K562 (cell line): Measurements from ENCODE around the gene LRRC57. TPM values are rescaled to one million over a fixed set of nuclear protein-coding genes. Genes with fewer than 3 reads are reported as not detected.

Experiments
- ATF1 ChIP-seq, 2 experiments: fragments of 450-650 bp in 1 of 2; IDR thresholded peaks; 2 replicates each; pipeline ENCODE4 v1.6.1; 2016; ENCODE audit warnings: missing compliant biosample characterization in 1 of 2, missing genetic modification characterization in 1 of 2
- ATF7 ChIP-seq: fragments of 450-650 bp; IDR thresholded peaks from 2 replicates; pipeline ENCODE4 v1.7.1; 2014; ENCODE audit warnings: mild to moderate bottlenecking, moderate library complexity
- CXXC5 ChIP-seq: fragments of 250-450 bp; sonication (Bioruptor Pico); IDR thresholded peaks from 2 replicates; pipeline ENCODE4 v1.8.0; 2022; ENCODE audit warnings: inconsistent platforms, mild to moderate bottlenecking, moderate library complexity
- E2F3 ChIP-seq: fragments of 250-450 bp; sonication (Bioruptor Pico); IDR thresholded peaks from 2 replicates; pipeline ENCODE4 v1.4.0; 2020; ENCODE audit warnings: mild to moderate bottlenecking
- EP300 ChIP-seq: IDR thresholded peaks from 2 replicates; pipeline ENCODE4 v1.6.1; 2012; ENCODE audit warnings: low read length, improper control_type of control experiment
- ETV5 ChIP-seq: sonication (generic); formaldehyde crosslinking; IDR thresholded peaks from 2 replicates; pipeline ENCODE4 v1.4.0; 2020; ENCODE audit warnings: low read depth, mild to moderate bottlenecking, missing genetic modification reagents
- KAT8 ChIP-seq: fragments of 450-650 bp; IDR thresholded peaks from 2 replicates; pipeline ENCODE4 v1.6.1; 2016; ENCODE audit warnings: low read depth, mild to moderate bottlenecking
- L3MBTL2 ChIP-seq: fragments of 450-650 bp; IDR thresholded peaks from 2 replicates; pipeline ENCODE4 v1.6.1; 2016; ENCODE audit warnings: mild to moderate bottlenecking, moderate library complexity
- MCM2 ChIP-seq: fragments of 450-650 bp; IDR thresholded peaks from 2 replicates; pipeline ENCODE4 v1.6.1; 2017; ENCODE audit warnings: low read depth, mild to moderate bottlenecking
- NCOR1 ChIP-seq: fragments of 450-650 bp; IDR thresholded peaks from 2 replicates; pipeline ENCODE4 v1.6.1; 2016; ENCODE audit warnings: mild to moderate bottlenecking, moderate library complexity
- POLR2A ChIP-seq: fragments of 450-650 bp; conservative IDR thresholded peaks from 2 replicates; pipeline ENCODE4 v1.6.1; 2016
- SIN3B ChIP-seq: fragments of 450-650 bp; IDR thresholded peaks from 2 replicates; pipeline ENCODE4 v1.6.1; 2017; ENCODE audit warnings: low read depth, mild to moderate bottlenecking, moderate library complexity
- USF2 ChIP-seq: sonication (generic); formaldehyde crosslinking; IDR thresholded peaks from 2 replicates; pipeline ENCODE4 v1.5.0; 2020; ENCODE audit warnings: missing genetic modification reagents
- ZNF431 ChIP-seq: sonication (generic); formaldehyde crosslinking; IDR thresholded peaks from 2 replicates; pipeline ENCODE4 v1.8.0; 2022; ENCODE audit warnings: mild to moderate bottlenecking, missing genetic modification reagents
- ZNF830 ChIP-seq: fragments of 250-450 bp; sonication (Bioruptor Pico); IDR thresholded peaks from 2 replicates; pipeline ENCODE4 v1.5.0; 2021; ENCODE audit warnings: mild to moderate bottlenecking
- polyA plus RNA-seq, 8 experiments: library from polyadenylated mRNA; depleted of rRNA in 4 of 8; stranded (reverse) in 5 of 8; unstranded in 3 of 8; fragments of >200 nt; fragmentation: Nextera tagmentation in 2 of 8; fragmentation: Illumina TruSeq in 1 of 8; extraction: Ambion mirVana in 2 of 8; extraction: Trizol in 1 of 8; gene quantifications; 2 replicates each; pipeline versions ENCODE4 v1.2.1 to v1.2.3, GENCODE V29; 2011 to 2014; ENCODE audit warnings: inconsistent platforms in 1 of 8, missing spikeins in 1 of 8
- total RNA-seq, 7 experiments: library from RNA; depleted of rRNA in 6 of 7; stranded (reverse); fragments of >200 nt in 6 of 7; fragmentation: Illumina TruSeq in 2 of 7; extraction: Trizol in 2 of 7; gene quantifications; 2 replicates each; pipeline versions ENCODE4 v1.2.1 to v1.2.3, GENCODE V29; 2011 to 2021; ENCODE audit warnings: low replicate concordance in 1 of 7
- TF ChIP-seq, protein P1 (sequence below), 2 experiments: fragments of 450-650 bp in 1 of 2; sonication (generic) in 1 of 2; formaldehyde crosslinking in 1 of 2; IDR thresholded peaks in 1 of 2; conservative IDR thresholded peaks in 1 of 2; 2 replicates each; pipeline versions ENCODE4 v1.6.1 to v1.8.1; 2016 to 2023; ENCODE audit warnings: mild to moderate bottlenecking in 2 of 2, moderate library complexity in 2 of 2, inconsistent platforms in 1 of 2, missing genetic modification reagents in 1 of 2
- TF ChIP-seq, protein P2 (sequence below): sonication (generic); formaldehyde crosslinking; IDR thresholded peaks from 2 replicates; pipeline ENCODE4 v1.9.0; 2022; ENCODE audit warnings: mild to moderate bottlenecking, missing genetic modification reagents
- TF ChIP-seq, protein P3 (sequence below): fragments of 450-650 bp; IDR thresholded peaks from 2 replicates; pipeline ENCODE4 v1.6.1; 2016; ENCODE audit warnings: borderline replicate concordance
- TF ChIP-seq, protein P4 (sequence below): IDR thresholded peaks from 2 replicates; pipeline ENCODE4 v1.6.1; 2011; ENCODE audit warnings: borderline replicate concordance, low read depth, mild to moderate bottlenecking, moderate library complexity, low read length; ENCODE audit not compliant: insufficient read depth, poor library complexity, severe bottlenecking
- TF ChIP-seq, protein P5 (sequence below): sonication (generic); formaldehyde crosslinking; IDR thresholded peaks from 2 replicates; pipeline ENCODE4 v1.8.1; 2023; ENCODE audit warnings: mild to moderate bottlenecking, missing genetic modification reagents

The LRRC57 gene
- total and polyA plus RNA-seq, 9 of the 15 experiments (the other 6 are each of a cell fraction or from before 2014, with no cell fraction given) = 3.9 to 20.4 (median 14.8) TPM

DNA sequence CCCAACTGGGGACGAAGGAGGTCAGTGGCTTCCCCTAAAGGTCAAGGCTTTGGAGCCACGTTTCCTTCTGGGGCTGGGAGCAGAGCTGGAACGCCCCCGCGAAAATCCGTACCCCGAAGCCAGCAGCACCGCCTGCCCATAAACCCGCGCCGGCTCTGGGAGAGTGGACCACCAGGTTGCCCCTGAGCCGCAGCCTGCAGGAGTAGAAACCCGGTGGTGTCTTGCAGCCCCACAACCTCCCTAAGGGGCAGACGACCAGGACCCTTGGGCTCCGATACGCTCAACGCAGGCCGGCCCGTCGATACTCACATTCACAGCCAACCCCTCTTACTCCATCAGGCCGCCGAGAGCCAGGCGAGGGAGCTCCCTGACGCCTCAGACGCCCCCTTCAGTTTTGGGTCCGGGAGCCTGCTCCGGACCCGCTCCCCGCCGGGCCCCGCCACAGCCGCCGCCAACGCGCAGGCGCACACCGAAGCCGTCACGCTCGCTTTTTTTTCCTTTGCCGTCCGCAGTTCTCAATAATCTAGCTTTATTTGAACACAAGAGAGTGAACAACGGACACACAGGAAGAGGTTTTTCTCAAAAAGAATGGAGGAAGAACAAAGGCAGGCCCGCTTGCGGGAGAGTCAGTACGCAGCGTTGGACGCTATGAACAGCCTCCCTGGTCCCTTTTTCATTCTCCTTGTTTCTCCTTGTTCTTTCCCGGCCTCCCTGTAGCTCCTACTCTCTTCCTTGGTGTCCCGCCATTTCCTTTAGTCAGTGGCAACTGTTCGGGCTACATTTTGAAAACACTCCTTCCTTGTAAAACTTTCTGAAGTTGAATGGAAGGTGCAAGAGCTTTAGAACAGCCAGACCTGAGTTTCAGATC lies 57.7 kb downstream of the LRRC57 start, which contains the start of gene ZNF106 (continued):
- TF ChIP-seq ZNF830 (CRISPR knock-in tag) = 0 out of 2 replicates have a peak, but pooled peaks have one; percentile 57
- no peak for TF ChIP-seq MCM2
- TF ChIP-seq ATF1 (CRISPR knock-in tag; IDR thresholded peaks at IDR 0.05) = peak; percentile 87
- peak; percentile 93 for TF ChIP-seq ATF1 (tag; IDR thresholded peaks at IDR 0.05)
- peak; percentile 81; the same call in 1 of the 2 replicates for TF ChIP-seq KAT8
- TF ChIP-seq NCOR1 = peak; percentile 8
- TF ChIP-seq, protein P1, sequence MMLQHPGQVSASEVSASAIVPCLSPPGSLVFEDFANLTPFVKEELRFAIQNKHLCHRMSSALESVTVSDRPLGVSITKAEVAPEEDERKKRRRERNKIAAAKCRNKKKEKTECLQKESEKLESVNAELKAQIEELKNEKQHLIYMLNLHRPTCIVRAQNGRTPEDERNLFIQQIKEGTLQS (IDR thresholded peaks at IDR 0.05) = no peak
- TF ChIP-seq, protein P1 (CRISPR knock-in tag; conservative IDR thresholded peaks at IDR 0.05) = peak; percentile 70; the same call in 1 of the 2 replicates
- TF ChIP-seq ZNF431 = 0 out of 2 replicates have a peak, but pooled peaks have one; percentile 14
- TF ChIP-seq ETV5 (CRISPR knock-in tag) = peak; percentile 7; the same call in 1 of the 2 replicates
- TF ChIP-seq EP300 = peak; percentile 74
- TF ChIP-seq E2F3 (CRISPR knock-in tag) = no peak
- TF ChIP-seq, protein P2, sequence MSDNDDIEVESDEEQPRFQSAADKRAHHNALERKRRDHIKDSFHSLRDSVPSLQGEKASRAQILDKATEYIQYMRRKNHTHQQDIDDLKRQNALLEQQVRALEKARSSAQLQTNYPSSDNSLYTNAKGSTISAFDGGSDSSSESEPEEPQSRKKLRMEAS (CRISPR knock-in tag) = peak; percentile 50
- peak; percentile 89 for TF ChIP-seq POLR2A
- TF ChIP-seq CXXC5 (CRISPR knock-in tag) = peak; percentile 99
- TF ChIP-seq, protein P3, sequence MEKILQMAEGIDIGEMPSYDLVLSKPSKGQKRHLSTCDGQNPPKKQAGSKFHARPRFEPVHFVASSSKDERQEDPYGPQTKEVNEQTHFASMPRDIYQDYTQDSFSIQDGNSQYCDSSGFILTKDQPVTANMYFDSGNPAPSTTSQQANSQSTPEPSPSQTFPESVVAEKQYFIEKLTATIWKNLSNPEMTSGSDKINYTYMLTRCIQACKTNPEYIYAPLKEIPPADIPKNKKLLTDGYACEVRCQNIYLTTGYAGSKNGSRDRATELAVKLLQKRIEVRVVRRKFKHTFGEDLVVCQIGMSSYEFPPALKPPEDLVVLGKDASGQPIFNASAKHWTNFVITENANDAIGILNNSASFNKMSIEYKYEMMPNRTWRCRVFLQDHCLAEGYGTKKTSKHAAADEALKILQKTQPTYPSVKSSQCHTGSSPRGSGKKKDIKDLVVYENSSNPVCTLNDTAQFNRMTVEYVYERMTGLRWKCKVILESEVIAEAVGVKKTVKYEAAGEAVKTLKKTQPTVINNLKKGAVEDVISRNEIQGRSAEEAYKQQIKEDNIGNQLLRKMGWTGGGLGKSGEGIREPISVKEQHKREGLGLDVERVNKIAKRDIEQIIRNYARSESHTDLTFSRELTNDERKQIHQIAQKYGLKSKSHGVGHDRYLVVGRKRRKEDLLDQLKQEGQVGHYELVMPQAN = peak; percentile 37; the same call in 1 of the 2 replicates
- TF ChIP-seq SIN3B = peak; percentile 57
- TF ChIP-seq USF2 = no peak
- TF ChIP-seq, protein P4, sequence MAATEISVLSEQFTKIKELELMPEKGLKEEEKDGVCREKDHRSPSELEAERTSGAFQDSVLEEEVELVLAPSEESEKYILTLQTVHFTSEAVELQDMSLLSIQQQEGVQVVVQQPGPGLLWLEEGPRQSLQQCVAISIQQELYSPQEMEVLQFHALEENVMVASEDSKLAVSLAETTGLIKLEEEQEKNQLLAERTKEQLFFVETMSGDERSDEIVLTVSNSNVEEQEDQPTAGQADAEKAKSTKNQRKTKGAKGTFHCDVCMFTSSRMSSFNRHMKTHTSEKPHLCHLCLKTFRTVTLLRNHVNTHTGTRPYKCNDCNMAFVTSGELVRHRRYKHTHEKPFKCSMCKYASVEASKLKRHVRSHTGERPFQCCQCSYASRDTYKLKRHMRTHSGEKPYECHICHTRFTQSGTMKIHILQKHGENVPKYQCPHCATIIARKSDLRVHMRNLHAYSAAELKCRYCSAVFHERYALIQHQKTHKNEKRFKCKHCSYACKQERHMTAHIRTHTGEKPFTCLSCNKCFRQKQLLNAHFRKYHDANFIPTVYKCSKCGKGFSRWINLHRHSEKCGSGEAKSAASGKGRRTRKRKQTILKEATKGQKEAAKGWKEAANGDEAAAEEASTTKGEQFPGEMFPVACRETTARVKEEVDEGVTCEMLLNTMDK = peak; percentile 95
- TF ChIP-seq, protein P5, sequence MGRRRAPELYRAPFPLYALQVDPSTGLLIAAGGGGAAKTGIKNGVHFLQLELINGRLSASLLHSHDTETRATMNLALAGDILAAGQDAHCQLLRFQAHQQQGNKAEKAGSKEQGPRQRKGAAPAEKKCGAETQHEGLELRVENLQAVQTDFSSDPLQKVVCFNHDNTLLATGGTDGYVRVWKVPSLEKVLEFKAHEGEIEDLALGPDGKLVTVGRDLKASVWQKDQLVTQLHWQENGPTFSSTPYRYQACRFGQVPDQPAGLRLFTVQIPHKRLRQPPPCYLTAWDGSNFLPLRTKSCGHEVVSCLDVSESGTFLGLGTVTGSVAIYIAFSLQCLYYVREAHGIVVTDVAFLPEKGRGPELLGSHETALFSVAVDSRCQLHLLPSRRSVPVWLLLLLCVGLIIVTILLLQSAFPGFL (CRISPR knock-in tag) = 0 out of 2 replicates have a peak, but pooled peaks have one; percentile 69
- peak; percentile 85 for TF ChIP-seq ATF7
- peak; percentile 68 for TF ChIP-seq L3MBTL2
